Small intestine (tissue), 7 donors: ENCODE results near the gene OLFM2. TPM values are rescaled to one million over a fixed set of nuclear protein-coding genes. Genes with fewer than 3 reads are reported as not detected.

Experiments
- DNase-seq, 2 donors: peaks; one replicate each; pipeline versions ENCODE4 v3.0.0 to v3.0.0-alpha.2; 2013
- FAIRE-seq: peaks from 2 replicates; lab custom pipeline; 2012; peaks lifted over from hg19 to GRCh38; lab: Jason Lieb, UNC
- H3K27ac ChIP-seq, 3 donors: one replicate each; pipeline ENCODE4 v1.5.1; 2013; ENCODE audit warnings: low read length in 2 of 3, mild to moderate bottlenecking in 2 of 3, control low read depth in 1 of 3, inconsistent platforms in 1 of 3, low read depth in 1 of 3, moderate library complexity in 1 of 3
- H3K27me3 ChIP-seq, 3 donors: one replicate each; pipeline ENCODE4 v1.6.1; 2013; ENCODE audit warnings: low read length in 3 of 3, inconsistent platforms in 1 of 3; ENCODE audit not compliant: control insufficient read depth in 3 of 3, insufficient read depth in 3 of 3
- H3K36me3 ChIP-seq, 3 donors: one replicate each; pipeline ENCODE4 v1.6.1; 2013; ENCODE audit warnings: low read length in 3 of 3, inconsistent platforms in 1 of 3, low read depth in 1 of 3, mild to moderate bottlenecking in 1 of 3, moderate library complexity in 1 of 3; ENCODE audit not compliant: control insufficient read depth in 3 of 3, insufficient read depth in 2 of 3
- H3K4me1 ChIP-seq, 3 donors: one replicate each; pipeline ENCODE4 v1.6.1; 2013; ENCODE audit warnings: low read length in 2 of 3, inconsistent platforms in 1 of 3, low read depth in 1 of 3, mild to moderate bottlenecking in 1 of 3, moderate library complexity in 1 of 3; ENCODE audit not compliant: control insufficient read depth in 3 of 3, insufficient read depth in 2 of 3
- H3K4me3 ChIP-seq, 3 donors: one replicate each; pipeline ENCODE4 v1.5.1; 2013; ENCODE audit warnings: low read length in 3 of 3, control low read depth in 1 of 3, inconsistent platforms in 1 of 3, low read depth in 1 of 3, mild to moderate bottlenecking in 1 of 3, moderate library complexity in 1 of 3
- H3K9me3 ChIP-seq, 2 donors: one replicate each; pipeline ENCODE4 v1.6.1; 2013; ENCODE audit warnings: low read depth in 1 of 2, low read length in 1 of 2; ENCODE audit not compliant: control insufficient read depth in 2 of 2, insufficient read depth in 1 of 2
- WGBS, 3 donors: extraction: QIAGEN DNeasy Blood & Tissue Kit; methylation state at CpG; one replicate each; pipeline ENCODE4 v1.1.7; 2013; 5-methylcytosine and 5-hydroxymethylcytosine counted together
- polyA plus RNA-seq, 4 donors: library from polyadenylated mRNA; stranded (reverse) in 3 of 4; unstranded in 1 of 4; fragments of 200-250 nt in 3 of 4; fragments of 120-200 nt in 1 of 4; gene quantifications; one replicate each; pipeline versions ENCODE4 v1.2.1 to v1.2.3, GENCODE V29; 2013
- donor health status: healthy with polysubstance abuse.
- donor health status: control.
- donor health status: control.
- donor health status: Bipolar disorder and iron deficiency.
- donor health status: healthy.

Gene OLFM2
- polyA plus RNA-seq, 4 donors: 0.45 to 8.4 (median 1.9) TPM

- Histone ChIP-seq H3K27me3 (peaks cover 2 to 29% (median 13%) of the 10 kb centered on the region in 3 donors), H3K27ac (no peak overlapping the region), H3K4me1 (peaks cover 0 to 5% (median 2%) of the 10 kb centered on the region in 3 donors), H3K9me3 (no peaks in the 10 kb centered on the region), H3K4me3 (no peak overlapping the region), H3K36me3 (no peaks in the 10 kb centered on the region)
- no peak for DNase-seq
- no peak for FAIRE-seq
- 86 to 92% (median 88%) methylated on average over 1 of the region's 1 CpG for WGBS, 3 donors
Observed at GRCh38 chr19:9910625-9911024, 25.7 kb downstream of the OLFM2 start.

- Histone ChIP-seq H3K9me3 (no peaks in the 10 kb centered on the region), H3K36me3 (no peaks in the 10 kb centered on the region), H3K27me3 (peaks cover 2 to 20% (median 11%) of the 10 kb centered on the region in 3 donors), H3K4me1 (peaks cover 0 to 2% (median 2%) of the 10 kb centered on the region in 3 donors), H3K4me3 (no peak overlapping the region), H3K27ac (no peak overlapping the region)
- FAIRE-seq: no peak
- 56 to 64% (median 62%) methylated on average over 10 of the region's 10 CpGs for WGBS, 3 donors
- DNase-seq: no peak
Observed at GRCh38 chr19:9909251-9909650, 27.1 kb downstream of the OLFM2 start.

- H3K9me3 ChIP-seq: no peaks in the 10 kb centered on the region
- WGBS, 3 donors: 52 to 70% (median 65%) methylated on average over 16 of the region's 16 CpGs
- peaks cover 0 to 4% (median under 1%) of the 10 kb centered on the region in 3 donors for H3K27me3 ChIP-seq
- no peak overlapping the region for H3K4me3 ChIP-seq
- H3K27ac ChIP-seq: no peak overlapping the region
- DNase-seq: no peak
- H3K4me1 ChIP-seq: no peaks in the 10 kb centered on the region
- no peaks in the 10 kb centered on the region for H3K36me3 ChIP-seq
- FAIRE-seq: no peak
Observed at GRCh38 chr19:9906475-9907087, 29.7 kb downstream of the OLFM2 start.

- Histone ChIP-seq H3K27ac (no peak overlapping the region), H3K36me3 (no peaks in the 10 kb centered on the region), H3K4me3 (no peak overlapping the region), H3K9me3 (no peaks in the 10 kb centered on the region), H3K4me1 (no peaks in the 10 kb centered on the region), H3K27me3 (peaks cover 0 to 4% (median 4%) of the 10 kb centered on the region in 3 donors)
- FAIRE-seq: no peak
- no peak for DNase-seq
- 80 to 89% (median 87%) methylated on average over 5 of the region's 5 CpGs for WGBS, 3 donors
Observed at GRCh38 chr19:9903336-9903735, 33.0 kb downstream of the OLFM2 start.

- Histone ChIP-seq H3K27me3 (peaks cover 0 to 4% (median 4%) of the 10 kb centered on the region in 3 donors), H3K9me3 (no peaks in the 10 kb centered on the region), H3K4me1 (no peaks in the 10 kb centered on the region), H3K4me3 (no peak overlapping the region), H3K27ac (no peak overlapping the region), H3K36me3 (no peaks in the 10 kb centered on the region)
- DNase-seq (no peak), FAIRE-seq (no peak)
- WGBS, 3 donors: 65 to 70% (median 65%) methylated on average over 5 of the region's 5 CpGs
Observed at GRCh38 chr19:9901642-9902041, 34.7 kb downstream of the OLFM2 start.

- 69 to 75% (median 74%) methylated on average over 5 of the region's 5 CpGs for WGBS, 3 donors
- H3K4me1 ChIP-seq: no peaks in the 10 kb centered on the region
- no peaks in the 10 kb centered on the region for H3K9me3 ChIP-seq
- FAIRE-seq (no peak), DNase-seq (no peak)
- H3K4me3 ChIP-seq: no peak overlapping the region
- H3K27ac ChIP-seq: no peak overlapping the region
- H3K36me3 ChIP-seq: no peaks in the 10 kb centered on the region
- H3K27me3 ChIP-seq: peaks cover 0 to 4% (median 4%) of the 10 kb centered on the region in 3 donors
Observed at GRCh38 chr19:9901020-9901419, 35.3 kb downstream of the OLFM2 start.

GRCh38 chr19:9891609-9892373 is 44.5 kb downstream of the OLFM2 start:
- no peaks in the 10 kb centered on the region for H3K36me3 ChIP-seq
- DNase-seq (no peak), FAIRE-seq (no peak)
- H3K4me1 ChIP-seq: no peaks in the 10 kb centered on the region
- no peaks in the 10 kb centered on the region for H3K9me3 ChIP-seq
- no peak overlapping the region for H3K4me3 ChIP-seq
- no peak overlapping the region for H3K27ac ChIP-seq
- H3K27me3 ChIP-seq: no peaks in the 10 kb centered on the region
- WGBS, 3 donors: 59 to 66% (median 62%) methylated on average over 6 of the region's 6 CpGs

GRCh38 chr19:9885077-9885552 is 51.2 kb downstream of the OLFM2 start:
- FAIRE-seq (no peak), DNase-seq (no peak)
- Histone ChIP-seq H3K9me3 (no peaks in the 10 kb centered on the region), H3K27me3 (no peaks in the 10 kb centered on the region), H3K4me3 (no peak overlapping the region), H3K36me3 (no peaks in the 10 kb centered on the region), H3K27ac (no peak overlapping the region), H3K4me1 (no peaks in the 10 kb centered on the region)
- 43 to 62% (median 50%) methylated on average over 8 of the region's 8 CpGs for WGBS, 3 donors
